Measurements from ENCODE around the gene JAKMIP2.
"Not testable (repeated sequence)": the region's sequence is repeated elsewhere in the genome, so short reads cannot be mapped to it uniquely, and the experiment has no call there.

Gene JAKMIP2

DNA sequence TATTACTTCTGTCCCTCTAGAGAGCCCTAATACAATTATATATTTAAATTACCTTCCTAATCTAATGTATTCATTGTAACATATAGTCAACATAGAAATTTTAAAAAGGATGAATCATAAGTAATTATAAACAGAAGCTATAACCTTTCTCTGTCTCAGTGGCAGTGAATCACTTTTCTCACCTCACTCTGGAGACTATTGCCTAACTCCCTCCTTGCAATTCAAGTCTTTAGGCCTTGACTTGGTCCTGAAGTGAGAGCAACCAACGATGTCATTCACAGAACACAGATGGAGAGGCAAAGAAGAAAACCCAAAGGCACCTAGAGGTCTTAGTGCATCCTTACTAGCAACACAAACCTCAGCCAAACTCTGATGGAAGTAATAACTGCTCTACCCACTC is 139.4 kb downstream of the JAKMIP2 start:
- DNase-seq, result no peak

DNA sequence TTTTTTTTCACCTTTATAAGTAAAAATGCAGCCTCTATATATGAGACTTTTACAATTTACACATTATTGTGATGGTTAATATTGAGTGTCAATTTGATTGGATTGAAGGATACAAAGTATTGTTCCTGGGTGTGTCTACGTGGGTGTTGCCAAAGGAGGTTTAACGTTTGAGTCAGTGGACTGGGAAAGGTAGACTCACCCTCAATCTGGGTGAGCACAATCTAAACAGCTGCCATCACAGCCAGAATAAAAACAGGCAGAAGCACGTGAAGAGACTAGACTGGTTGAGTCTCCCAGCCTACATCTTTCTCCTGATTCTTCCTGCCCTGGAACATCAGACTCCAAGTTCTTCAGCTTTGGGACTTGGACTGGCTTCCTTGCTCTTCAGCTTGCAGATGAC is 139.9 kb downstream of the JAKMIP2 start:
- DNase-seq, result no peak

DNA sequence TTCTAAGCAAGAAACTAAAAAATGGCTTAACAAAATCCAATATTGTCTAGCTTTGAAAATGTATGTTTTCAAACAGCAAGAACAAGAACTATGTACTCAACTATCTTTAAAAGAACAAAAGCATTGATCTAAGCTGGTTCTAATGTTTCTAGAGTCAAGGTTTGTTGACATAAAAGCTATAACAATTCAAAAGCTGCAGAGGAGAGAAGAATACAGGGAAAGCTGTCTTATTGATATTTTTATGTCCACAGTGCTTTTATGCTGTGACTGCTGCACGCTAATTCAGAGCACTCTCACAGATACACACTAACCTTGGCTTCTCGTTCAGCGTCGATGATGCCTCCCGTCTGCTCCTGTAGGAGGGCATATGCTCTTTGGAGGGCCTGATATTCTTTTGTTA is 143.2 kb downstream of the JAKMIP2 start:
- no peak for DNase-seq

DNA sequence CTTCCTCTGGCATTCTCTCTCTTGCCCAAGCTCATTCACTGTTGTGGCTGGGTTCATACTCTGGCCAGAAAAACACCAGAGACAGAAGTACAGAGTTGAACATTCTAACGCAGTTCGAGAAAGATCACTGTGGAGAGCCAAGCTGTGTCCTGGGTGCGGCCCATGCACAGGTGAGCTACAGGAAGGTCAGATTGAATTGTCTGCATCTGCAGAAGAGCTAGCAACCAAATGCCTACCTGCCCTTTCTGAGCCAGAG is 145.9 kb downstream of the JAKMIP2 start:
- DNase-seq, result no peak

DNA sequence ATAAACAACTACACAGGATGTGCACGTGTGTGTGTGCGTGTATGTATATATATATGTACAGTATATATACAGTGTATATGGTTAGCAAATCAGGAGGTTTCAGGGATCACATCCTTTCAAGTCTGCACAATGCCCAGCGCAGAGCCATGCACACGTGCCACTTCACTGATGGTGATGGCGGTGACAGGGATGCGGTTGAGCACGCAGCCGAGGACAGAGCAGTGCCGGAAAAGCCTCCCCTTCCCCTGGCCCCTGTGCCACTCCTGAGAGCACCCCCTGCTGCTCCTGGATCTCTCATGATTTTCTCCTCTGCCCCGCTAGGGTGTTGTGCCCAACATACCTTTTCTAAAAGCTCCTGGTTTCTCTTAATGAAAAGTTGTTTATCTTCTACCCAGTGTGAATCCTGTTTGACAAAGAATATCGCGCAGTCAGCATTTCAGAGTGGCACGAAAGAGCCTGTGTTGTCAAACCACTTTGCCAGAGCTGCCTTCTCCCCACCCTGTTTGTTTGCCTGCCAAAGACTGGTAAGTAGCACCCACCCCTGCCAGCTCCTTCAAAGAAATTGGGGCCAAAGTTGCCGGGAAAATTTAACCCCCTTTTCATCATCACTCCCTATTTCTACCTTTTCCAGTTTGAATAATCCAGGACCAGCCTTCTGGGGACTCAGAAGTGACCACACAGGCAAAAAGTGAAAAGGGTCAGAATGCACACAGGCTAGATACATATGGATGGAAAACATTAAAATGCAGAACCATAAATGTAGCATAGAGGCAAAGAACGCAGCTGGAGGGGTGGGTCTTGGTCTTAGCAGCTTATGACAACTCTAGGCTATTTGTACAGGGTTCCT is 146.4 kb downstream of the JAKMIP2 start:
- DNase-seq, result no peak

DNA sequence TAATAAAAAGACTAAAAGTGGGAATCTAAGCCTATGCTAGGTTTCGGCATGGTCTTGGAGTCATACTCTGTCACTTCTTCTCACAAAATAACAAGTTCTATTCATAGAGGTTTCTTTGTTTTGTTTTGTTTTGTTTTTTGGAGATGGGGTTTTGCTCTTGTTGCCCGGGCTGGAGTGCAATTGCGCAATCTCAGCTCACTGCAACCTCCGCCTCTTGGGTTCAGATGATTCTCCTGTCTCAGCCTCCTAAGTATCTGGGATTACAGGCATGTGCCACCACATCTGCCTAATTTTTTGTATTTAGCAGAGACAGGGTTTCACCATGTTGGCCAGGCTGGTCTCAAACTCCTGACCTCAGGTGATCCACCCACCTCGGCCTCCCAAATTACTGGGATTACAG is 147.1 kb downstream of the JAKMIP2 start:
- DNase-seq, result not testable (repeated sequence)

DNA sequence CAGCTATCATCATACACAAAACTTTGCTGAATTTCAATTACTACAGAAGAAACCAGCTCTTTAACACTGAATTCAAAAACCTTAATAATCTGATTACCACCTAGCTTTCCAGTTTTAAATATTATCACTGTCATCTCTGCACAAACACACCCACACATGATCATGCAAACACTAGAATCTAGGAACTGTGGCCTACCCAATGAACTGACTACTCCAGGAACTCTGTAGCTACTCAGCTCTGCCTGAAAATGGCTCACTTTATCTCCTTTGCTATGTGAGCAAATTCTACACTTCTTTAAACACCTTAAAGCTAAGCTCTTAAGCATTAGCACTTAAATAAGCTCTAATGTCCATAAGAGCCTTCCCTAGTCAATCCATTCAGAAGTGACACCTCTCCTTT is 149.4 kb downstream of the JAKMIP2 start:
- DNase-seq, result no peak

DNA sequence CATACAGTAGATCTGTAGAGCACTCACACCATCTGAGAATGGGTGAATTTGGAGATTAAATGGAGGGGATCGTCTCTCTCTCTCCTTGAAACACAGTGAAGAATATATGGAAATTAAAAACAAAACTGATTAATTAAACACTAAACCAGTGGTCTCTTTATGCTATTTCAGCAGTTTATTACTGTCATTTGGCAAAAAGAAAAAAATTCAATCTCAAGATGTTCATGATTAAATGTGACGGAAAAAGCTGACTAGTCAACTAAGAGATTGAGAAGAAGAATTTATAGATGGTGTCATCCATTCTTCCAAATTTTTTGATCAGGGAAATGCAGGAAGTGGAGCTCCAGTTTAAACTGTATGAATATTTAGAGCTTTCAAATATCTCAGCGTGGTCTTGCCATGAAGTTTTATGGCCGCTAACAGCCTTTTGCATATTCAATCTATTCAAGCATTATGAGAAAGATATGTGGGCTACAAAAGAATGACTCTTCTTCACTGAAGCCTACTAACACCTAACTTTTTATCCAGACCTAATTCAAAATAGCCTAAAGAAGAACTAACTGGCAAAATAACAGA is 151.0 kb downstream of the JAKMIP2 start:
- DNase-seq, result no peak

DNA sequence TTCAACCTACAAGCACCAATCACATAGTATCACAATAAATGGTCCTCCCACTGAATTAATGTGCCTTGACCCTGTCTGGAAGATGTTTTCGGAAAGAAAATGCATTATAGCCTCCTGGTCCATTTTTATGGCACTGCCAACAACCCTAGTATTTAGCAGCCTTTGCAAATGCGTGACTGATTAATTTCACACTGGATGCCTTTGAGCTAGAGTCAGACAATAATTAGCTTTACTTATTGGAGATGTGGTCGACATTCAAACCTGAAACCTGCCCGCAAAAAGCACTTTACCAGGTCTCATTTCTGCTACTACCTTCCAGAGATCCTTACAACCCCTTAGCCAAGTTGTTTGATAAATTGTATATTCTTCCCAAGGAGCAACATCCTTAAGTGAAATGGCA is 153.3 kb downstream of the JAKMIP2 start:
- no peak for DNase-seq

DNA sequence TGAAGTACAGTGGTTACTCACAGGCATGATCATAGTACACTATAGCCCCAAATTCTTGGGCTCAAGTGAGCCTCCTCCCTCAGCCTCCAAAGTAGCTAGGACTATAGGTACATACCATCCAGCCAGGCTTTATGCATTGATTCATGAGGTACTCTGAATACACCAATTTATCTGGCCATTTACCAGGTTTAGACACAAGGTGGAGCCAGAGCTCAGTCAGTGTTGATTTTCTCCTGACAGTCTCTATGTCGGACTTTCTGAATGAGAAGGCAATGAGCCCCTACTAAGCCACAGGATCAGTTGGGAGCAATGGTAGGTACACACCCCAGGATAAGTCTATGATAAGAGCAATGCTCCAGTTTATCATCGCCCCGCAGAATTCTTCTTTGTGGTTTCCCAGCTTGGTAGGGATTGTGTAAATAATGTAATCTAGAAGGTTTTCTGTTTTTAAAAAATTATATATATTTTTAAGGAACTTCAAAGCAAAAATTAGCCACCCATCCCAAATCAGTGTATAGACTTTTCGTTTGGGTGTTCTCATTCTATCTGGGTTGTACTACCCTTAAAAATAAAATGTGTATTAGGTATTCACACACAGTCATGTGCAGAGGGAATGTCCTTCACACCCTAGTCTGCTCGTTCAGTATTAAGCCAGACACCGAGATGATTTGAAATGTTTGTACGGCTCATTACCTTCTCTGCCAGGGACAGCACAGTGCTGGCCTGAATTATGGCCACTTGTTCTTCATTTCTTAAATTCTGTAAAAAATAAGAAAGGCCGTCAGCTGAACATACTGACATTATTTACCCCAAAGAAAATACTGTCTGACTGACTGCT is 154.3 kb downstream of the JAKMIP2 start:
- DNase-seq, result peak; percentile 50 to 86

DNA sequence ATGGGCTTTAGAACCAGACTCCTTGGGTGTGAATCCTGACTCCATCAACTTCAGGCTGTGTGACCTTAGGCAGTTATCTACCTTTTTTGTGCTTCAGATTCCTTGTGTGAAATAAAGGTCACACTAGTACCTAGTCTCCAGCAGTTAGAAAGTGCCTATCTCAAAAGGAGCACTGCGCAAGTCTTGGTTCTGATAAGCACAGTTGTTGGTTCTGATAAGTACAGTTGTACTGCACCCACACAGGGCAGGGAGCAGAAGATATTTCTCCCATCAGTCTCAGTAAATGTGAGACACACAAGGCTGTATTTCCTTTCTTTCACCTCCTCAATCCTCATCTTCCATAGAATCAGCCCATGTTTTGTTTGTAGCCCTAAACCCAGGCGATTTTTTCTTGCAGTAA is 156.1 kb downstream of the JAKMIP2 start:
- no peak for DNase-seq

DNA sequence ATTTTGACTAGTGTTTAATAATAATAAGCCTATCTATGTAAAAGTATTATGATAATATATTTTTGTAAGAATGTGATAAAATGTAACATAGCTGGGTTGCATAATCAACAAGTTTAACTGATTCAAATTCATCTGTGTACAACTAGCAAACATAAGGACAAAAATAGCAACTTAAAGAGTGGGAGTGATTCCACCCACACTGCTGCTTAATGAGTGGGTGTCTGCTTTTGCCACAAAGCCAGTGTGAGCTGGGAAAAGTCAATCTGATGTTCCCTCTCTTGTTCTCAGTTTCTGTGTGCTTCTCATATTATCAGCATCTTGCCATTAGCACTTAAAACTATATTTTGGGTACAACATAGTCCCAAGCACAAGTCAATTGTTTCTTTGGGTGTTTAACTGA is 161.5 kb downstream of the JAKMIP2 start:
- no peak for DNase-seq

DNA sequence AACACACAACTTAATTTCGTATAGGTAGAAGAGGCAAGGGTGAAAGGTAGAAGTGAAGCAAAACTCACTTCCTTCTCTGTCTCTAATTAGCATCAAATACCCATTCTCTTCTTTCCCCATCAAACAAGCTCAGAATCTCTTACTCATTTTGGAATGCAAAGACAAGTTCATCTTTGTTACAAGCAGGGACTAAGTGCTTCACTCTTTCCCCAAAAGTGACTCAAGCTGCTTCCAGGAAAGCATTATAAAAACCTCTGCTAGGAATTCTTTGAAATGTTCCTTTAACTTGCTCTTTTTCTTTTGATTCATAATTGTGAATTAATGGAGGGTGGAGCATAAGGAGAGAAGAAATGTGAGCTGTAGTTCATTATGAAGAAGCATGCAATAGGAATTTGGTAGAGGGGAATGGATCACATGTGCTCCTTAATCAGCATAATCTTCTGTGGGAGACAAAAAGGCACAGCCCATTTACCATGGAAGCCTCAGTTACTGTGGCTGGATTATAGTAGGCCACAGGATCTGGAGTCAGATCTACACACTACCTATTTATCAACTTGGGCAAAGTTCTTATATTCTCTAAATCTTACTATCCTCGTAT is 163.1 kb downstream of the JAKMIP2 start:
- DNase-seq, result no peak

DNA sequence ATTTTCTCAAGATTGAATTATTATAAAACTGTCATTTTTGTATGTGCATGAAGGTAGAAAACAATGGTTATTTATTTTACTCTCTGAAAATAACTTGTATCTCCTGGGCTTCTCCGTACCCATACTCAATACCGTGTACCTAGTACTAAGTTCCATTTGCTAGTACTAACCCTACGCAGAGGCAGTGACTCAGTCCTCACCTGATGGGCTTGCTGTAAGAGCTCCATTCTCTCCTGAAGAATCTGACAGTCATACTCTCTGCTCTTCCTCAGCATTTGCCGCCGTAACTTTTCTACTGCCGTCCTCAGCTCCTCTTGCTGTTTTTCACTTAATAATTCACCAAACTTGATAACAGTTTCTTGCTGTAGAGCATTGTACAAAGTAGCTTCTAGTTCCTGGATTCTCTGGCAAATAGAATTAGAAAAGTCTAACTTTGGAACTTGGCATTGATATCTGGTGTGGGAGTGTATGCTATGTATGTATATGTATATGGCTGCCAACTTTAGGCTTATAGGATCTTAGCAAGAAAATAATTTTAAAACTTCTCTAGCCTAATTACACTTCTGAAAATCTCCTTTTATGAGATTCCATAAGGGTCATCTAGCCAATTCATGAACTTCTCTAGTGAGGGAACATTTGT is 164.7 kb downstream of the JAKMIP2 start:
- no peak for DNase-seq

DNA sequence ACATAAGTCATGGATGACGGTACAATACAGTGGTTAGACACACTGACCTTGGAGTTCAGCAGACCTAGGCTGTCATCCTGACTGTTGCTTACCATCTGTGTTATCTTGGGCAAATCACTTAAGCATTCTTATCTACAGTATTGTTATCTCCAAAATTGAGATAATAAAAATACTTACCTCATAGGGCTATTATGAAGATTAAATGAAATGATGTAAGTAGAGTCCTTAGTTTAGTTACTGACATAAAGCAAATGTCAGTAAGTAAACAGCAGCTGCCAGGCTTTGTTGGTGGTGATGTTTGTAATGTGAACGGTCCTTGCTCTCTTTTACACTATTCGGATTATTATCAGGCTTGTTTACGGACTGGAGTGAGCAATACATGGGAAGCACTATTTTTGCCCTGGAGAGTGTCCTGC is 165.3 kb downstream of the JAKMIP2 start:
- DNase-seq, result no peak

DNA sequence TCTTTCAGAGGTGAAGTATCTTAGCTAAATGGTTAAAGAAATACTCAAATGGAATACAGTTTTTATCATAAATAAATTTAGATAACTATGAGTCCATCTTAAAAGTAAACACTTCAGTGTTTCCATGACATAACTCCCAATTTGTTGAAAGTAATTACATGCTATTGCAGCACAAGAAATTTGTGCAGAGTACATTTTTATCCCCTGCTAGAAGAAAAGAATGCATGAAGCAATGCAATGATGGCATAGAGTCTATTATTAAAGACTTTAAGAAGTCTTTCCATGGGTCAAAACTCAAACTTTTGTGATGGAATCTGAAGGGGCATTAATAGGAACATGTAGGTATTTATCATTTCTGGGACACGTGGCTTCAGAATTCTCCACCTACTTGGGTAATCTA is 166.1 kb downstream of the JAKMIP2 start:
- DNase-seq, result no peak

DNA sequence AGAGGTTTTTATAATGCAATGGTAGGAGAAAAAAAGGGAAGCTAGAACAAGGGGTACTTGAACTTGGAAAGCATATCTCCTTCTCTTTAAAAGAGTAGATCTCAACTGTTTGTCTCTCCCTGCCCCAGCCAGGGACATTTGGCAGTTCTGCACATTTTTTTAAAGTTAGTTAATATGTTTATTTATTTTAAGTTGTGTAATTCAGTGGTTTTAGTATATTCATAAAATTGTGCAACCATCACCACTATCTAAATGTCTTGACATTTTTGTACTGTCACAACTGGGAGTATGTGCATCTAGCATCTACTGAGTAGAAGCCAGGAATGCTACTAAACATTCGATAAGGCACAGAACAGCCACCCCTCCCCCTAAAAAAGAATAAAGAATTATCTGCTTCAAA is 169.2 kb downstream of the JAKMIP2 start:
- DNase-seq, result no peak

DNA sequence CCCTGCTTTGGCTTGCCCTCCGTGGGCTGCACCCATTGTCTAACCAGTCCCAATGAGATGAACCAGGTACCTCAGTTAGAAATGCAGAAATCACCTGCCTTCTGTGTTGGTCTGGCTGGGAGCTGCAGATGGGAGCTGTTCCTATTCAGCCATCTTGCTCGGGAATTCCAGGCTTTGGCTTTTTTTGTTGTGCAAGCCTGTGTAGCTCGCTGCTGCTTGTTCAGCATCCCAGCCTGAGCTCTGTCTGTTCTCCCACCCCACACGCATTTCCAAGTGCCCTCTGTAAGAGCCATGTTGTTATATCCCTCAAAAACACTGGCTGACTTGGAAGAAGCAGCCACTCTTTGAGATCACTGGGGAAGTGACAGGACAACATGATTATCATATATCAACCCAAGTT is 171.0 kb downstream of the JAKMIP2 start:
- no peak for DNase-seq

DNA sequence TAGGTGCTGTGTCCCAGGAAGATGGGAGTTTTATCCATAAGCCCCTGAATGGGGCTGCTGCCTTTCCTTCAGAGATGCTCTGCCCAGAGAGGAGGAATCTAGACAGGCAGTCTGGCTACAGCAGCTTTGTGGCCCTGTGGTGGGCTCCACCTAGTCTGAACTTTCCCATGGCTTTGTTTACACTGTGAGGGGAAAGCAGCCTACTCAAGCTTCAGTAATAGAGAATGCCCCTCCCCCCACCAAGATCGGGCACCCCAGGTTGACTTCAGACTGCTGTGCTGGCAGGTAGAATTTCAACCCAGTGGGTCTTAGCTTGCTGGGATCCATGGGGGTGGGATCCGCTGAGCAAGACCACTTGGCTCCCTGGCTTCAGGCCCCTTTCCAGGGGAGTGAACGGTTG is 171.7 kb downstream of the JAKMIP2 start:
- no peak for DNase-seq

DNA sequence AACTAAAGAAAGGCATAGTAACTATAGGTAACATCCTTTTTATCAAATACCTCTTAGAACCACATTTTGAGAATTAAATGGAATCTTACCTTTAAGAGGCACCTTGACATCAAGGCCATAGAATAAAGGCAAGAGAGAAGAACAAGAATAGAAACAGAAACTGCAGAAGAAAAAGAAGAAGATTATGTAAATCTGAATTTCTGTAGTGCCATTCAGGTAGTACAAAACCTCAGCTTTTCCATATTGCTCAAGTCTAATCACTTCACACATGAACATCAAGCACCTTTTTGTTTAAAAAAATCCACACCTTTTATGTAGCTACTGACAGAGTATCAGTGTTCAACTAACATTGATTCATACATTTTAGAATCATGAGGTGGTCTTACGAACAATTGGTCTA is 180.9 kb downstream of the JAKMIP2 start:
- no peak for DNase-seq

DNA sequence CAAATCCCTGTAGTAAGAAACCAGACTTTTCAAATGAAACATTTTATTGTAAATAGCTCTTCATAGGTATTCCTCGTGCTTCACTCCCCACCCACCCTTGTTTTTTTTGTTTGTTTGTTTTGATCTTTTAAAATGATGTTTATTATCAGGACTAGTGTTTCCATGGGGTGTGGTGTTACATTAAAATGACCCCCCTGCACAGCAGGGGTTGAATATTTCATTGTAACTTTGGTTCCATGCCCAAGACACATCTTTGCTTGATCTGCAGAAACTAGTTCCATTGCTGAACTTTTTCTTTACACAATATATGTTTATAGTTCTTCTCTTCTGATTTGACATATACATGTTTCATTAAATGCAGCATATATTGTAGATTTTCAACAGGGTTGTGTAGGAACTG is 191.4 kb downstream of the JAKMIP2 start:
- no peak for DNase-seq

DNA sequence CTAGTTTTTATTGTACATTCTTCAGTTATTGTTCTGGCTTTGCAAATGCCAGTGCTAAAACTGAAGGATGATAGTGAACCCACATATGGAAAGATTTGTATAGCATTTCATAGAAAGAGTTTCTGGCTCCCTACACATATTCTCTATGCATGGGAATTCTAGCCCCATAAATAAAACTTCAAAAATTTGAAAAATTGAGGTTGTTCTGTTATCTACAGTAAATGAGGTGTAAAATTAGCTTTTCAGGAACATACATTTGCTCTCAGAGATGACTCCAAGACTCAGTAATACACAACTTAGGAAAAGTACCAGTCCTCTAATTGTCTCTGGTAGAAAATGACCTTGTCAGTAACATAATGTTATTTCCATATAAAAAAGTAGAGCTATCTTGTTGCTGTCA is 192.4 kb downstream of the JAKMIP2 start:
- DNase-seq, result no peak

DNA sequence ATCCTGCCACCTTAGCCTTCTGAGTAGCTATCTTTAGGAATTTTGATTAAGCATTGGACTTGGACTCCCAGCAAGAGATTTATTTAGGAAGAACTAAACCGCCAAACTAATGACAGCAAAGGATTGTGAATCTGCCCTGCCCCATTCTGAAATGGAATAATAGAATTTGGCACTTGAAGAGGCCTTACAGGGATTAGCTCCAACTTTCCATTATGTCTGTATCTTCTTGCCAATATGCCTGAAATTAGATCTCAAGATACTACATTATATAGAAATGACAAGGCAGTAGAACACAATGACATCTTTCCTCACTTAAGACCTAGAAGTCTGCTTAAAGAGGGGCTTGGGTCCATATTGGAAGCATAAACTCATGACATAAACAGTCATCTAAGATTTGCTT is 195.7 kb downstream of the JAKMIP2 start:
- peak in 1 of 2 experiments; percentile 32 for DNase-seq

Measured in NCI-H524 (cell line).